Measurements from ENCODE around the gene NOL4L.

The NOL4L gene

DNA sequence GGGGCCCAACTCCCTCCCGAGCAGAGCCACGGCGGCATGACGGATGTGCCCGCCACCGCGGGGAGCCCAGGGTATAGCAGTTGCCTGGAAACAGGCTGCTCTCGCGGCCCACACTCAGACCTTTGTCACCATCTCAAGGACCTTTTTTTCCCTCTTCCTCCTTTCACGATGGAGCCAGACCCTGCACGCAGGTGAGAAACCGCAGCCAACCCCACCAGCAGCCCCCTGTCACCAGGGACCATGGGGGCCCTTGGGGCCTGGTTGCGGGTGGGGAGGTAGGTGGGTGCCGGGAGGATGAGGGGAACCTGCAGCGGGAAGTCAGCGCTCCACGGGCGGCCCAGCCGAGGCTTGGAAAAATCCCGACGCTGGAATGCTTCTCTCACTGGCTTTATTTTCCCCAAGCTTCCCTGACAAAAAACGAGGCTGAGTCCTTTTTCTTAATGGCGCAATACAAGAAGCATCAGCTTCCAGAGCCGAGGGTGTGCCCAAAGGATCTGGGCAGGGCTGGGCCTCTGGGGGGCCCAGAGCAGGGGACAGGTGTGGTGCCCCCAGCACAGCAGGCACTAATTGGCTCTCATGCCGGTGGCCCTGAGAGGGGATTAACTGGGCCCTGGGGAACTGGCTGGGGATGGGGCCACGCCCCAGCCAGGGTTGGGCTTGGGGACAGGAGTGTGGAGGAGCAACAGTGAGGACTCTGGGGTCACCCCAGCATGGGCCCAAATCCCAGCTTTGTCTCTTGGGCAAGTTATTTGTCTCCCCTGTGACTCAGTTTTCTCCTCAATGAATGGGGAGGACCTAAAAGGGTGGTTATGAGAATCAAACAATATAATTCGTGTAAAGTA, 23.9 kb downstream of the NOL4L start:
- DNase-seq (ENCODE audit: low read depth) = no peak

DNA sequence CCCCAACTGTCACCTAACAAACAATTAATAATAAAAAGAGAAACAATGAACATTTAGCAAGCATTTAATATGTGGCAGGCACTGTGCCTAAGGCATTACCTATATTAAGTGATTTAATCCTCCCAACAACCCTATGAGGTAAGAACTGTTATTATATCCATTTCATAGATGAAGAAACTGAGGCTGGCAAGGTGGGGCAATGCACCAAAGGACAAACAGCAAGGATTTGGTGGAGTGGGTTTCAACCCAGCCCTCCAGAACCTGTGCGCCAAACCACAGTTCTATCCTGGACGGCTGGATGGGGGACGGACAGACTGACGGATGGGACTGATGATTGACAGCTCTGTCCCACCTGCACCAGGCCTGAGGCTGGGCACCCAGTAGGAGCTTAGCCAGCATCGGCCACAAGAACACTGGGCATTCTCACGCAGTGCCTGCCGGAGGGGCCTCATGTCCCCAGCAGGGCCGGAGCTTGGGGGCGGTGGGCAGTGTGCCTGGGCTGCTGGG, 24.6 kb downstream of the NOL4L start:
- DNase-seq (ENCODE audit: low read depth) = no peak

DNA sequence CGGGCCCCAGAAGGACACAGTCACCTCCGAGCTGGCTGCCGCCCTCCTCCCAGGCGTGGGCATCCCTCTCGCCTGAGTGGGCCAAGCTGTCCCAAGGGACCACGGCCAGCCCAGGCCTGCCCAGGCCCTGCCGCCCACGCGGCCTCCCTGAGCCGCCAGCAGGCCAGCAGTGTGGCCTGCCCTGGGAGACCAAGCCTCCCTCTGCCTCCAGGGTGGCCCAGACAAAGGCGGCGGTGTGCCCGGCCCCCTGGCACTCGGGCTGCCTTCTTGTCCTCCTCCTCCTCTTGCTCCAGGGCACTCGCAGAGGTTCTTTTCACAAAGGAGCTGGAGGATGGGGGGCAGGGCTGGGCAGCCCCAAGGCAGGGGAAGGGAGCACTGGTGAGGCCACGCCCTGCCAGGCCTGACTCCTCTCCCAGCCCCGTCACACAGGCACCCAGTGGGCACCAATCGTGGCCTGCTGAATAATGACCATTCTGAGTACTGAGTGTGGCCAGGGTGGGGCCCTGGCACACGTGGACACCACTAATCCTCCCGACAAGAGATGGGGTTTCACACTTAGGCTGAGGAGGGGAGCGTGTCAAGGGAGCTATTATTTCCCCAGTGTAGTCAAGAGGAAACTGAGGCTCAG, 25.3 kb downstream of the NOL4L start:
- no peak for DNase-seq (ENCODE audit: low read depth)

DNA sequence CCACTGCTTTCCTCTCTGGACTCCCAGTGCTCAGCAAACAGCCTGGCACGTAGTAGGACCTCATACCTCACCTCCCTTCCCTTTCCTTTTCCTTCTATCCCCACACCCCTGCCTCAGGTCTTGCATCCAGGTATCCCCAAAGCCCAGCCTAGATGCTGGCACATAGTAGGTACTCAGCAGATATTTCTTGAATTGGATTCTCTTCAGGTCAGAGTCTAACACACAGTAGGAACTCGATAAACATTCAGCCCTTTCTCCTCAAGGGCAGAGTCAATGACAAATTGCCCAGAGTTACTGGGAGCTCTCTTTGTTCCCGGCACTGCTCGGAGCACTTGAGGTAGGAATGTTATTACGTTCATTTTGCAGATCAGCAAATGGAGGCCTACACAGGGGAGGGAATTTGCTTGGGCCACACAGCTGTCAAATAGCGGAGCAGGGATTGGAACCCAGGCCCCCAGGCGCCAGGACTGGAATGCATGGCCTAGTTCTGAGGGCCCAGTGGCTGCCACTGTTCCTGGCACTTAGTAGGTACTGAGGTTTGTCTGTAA, 25.9 kb downstream of the NOL4L start:
- DNase-seq (ENCODE audit: low read depth) = no peak

DNA sequence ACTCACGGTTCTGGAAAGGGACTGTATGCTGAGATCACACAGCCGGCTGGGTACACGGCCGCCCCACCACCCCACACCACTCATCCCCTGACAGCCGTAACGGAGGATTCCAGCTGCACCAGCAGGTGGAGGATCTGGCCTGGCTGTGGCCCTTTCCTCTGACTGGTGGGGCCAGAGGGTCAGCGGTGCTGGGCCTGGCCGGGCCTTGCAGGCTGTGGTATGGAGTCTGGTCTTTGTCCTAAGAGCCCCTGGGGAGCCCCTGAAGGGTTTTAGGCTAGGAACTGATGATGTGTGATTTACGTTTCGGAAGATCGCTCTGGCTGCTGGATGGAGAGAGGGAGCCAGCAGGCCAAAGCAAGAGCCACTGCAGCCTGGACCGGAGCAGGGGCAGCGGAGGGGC, 26.6 kb downstream of the NOL4L start:
- DNase-seq (ENCODE audit: low read depth) = no peak

DNA sequence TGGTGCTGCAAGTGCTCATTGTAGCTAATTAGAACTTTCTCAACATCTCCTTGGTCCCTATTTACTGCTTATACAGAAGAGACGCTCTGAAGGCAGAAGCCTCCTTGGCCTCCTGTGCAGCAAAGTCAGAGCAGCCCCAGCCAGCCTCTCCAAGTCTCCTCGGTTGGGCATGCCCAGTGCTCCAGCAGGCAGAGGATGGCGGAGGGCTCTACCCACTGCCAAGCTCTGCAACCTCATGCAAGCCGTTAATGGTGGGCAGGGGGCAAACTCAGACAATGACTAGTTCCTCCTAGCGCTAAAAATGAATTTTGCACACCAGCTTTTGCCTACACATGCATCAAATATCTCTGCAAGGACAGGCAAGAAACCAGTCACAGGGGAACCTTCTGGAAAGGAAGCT, 27.8 kb downstream of the NOL4L start:
- no peak for DNase-seq (ENCODE audit: low read depth)

DNA sequence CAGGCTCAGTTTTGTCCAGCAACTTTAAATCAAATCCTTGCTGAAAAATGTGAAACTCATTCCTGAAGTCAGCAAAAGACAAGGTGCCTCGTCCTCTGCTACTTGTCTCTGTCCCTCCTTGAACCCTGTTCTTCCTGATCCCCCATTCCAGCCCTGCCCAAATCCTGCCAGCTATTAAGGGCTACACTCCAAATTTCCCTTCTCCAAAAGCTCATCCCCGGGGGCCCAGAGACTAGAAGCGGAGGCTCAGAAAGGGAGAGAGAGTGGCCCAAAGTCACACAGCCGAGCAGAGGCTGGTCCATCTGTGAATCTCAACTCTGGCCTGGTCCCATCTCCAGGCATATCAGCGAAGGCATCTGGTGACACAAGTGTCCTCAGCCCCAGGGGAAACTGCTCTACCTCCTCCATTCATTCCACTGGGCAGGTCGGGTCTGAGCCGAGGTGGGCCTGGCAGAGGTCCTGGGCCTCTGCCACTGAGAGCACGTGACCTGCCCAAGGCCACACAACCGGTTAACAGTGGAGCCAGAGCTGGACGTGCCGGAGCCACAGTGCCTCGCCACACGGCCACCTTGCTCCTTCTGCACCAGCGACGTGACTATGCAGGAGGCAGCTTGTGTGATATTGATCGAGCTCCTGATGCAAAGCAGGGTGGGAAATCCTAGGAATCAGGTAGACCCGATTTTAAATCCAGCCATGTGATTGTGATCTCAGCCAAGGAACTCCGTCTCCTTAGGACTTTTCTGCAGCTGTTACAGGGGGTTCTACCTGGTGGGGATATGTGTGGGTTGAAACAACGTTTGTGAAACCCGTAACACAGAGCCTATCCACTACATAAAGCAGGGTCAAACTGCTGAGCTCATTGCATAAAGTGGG, 28.6 kb downstream of the NOL4L start:
- DNase-seq (ENCODE audit: low read depth) = no peak

DNA sequence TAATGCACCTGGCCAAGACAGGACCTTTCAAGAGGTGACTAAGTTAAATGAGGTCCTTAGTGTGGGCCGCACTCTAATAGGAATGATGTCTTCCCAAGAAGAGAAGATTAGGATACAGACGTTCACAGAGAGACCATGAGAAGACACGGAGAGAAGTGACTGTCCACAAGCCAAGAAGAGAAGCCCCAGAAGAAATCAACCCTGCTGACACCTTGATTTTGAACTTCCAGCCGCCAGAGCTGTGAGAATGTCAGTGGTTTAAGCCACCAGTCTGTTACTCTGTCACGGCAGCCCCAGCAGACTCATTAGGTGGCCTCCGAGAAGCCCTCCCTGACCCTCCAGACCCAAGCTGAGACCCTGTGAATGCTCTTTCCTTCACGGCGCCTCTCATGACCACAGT, 29.5 kb downstream of the NOL4L start:
- no peak for DNase-seq (ENCODE audit: low read depth)

DNA sequence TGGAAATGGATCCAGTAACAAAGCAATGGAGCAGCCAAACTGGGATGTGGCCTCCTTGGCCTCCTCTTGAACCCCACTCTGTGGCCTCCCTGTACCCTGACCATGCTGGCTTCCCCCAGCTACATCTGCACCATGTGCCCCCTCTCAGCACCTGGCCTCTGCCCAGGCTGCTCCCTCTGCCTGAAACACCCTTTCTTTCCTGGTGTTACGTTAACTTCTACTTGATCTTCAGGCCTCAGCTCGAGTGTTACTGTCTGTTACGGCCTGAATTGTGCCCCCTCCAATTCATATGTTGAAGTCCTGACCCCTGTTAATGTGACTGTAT, 30.2 kb downstream of the NOL4L start:
- no peak for DNase-seq (ENCODE audit: low read depth)

DNA sequence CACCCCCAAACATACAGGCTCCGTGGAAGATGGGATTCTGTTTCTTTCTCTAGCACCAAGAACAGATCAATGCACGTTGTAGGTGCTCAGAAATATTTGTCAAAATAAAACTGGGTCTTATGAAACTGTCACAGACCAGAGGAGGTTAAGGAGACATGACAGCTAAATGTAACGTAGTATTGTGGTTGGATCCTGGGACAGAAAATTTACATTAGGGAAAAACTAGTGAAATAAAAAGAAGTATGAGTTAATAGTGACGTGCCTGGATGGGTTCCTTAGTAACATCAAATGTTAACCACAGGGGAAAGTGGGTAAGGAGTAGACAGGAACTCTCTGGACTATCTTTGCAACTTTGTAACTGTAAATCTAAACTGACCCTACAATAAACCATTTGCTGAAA, 31.5 kb downstream of the NOL4L start:
- no peak for DNase-seq (ENCODE audit: low read depth)

DNA sequence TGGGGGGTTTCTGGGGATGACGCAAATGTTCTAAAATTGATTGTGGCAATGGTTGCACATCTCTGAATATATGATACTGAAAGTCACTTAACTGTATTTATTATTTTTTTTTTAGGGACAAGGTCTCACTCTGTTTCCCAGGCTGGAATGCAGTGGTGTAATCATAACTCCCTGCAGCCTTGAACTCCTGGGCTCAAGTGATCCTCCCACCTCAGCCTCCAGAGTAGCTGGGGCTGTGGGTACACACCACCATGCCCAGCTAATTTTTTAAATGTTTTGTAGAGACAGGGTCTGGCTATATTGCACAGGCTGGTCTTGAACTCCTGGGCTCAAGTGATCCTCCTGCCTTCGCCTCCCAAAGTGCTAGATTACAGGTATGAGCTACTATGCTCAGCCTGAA, 33.4 kb downstream of the NOL4L start:
- no peak for DNase-seq (ENCODE audit: low read depth)

DNA sequence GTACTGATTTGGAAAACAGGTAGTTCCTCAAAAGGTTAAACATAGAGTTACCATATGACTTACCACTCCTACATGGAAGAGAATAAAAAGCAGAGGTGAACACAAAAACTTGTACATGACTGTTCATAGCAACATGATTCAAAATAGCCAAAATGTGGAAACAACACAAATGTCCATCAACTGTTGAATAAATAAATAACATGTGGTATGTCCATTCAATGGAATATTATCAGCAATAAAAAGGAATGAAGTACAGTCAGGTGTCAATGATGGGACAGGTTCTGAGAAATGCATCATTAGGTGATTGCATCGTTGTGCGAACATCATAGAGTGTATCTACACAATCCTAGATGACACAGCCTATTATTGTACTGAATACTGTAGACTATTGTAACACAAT, 35.3 kb downstream of the NOL4L start:
- no peak for DNase-seq (ENCODE audit: low read depth)

DNA sequence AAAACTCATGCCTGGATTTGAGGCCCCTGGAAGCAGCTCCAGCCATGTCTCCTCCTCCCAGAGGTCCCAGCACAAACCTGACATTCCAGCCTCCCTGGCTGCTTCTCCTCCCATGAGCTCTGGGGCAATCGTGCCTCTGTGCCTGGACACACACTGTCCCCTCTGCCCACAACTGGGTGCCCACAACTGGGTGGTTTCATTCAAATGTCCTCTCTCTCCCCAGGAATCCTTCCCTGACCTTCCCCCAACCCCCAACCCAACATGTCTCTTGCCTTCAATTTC, 37.4 kb downstream of the NOL4L start:
- DNase-seq (ENCODE audit: low read depth) = no peak

DNA sequence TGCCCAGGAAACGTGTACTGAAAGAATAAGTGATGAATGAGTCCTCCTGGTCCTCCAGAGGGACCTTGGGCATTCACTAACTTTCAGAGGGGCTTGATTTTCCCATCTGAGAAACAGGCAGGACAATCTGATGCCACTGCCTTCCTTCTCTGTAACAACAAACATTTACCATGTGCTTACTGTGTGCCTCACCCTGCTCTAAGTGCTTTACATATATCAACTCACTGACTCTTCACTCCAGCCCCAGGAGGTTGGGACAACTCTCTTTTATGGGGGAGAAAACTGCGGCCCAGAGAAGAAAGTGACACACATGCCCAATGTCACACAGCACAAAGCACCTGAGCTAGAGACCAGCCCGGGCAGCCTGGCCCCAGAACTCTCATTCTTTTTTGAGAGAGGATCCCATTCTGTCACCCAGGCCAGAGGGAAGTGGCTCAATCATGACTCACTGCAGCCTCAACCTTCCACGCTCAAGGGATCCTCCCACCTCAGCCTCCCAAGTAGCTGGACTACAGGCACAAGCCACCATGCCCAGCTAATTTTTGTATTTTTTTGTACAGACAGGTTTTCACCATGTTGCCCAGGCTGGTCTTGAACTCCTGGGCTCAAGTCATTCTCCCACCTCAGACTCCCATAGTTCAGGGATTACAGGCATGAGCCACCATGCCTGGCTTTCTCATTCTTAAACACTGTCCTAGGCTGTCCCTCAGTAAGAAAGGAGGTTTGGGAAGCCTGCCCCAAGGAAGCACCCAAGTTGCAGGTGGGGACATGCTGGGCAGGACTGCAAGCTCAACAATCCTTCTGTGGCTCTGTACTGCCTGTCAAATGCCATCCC, 38.0 kb downstream of the NOL4L start:
- no peak for DNase-seq (ENCODE audit: low read depth)

DNA sequence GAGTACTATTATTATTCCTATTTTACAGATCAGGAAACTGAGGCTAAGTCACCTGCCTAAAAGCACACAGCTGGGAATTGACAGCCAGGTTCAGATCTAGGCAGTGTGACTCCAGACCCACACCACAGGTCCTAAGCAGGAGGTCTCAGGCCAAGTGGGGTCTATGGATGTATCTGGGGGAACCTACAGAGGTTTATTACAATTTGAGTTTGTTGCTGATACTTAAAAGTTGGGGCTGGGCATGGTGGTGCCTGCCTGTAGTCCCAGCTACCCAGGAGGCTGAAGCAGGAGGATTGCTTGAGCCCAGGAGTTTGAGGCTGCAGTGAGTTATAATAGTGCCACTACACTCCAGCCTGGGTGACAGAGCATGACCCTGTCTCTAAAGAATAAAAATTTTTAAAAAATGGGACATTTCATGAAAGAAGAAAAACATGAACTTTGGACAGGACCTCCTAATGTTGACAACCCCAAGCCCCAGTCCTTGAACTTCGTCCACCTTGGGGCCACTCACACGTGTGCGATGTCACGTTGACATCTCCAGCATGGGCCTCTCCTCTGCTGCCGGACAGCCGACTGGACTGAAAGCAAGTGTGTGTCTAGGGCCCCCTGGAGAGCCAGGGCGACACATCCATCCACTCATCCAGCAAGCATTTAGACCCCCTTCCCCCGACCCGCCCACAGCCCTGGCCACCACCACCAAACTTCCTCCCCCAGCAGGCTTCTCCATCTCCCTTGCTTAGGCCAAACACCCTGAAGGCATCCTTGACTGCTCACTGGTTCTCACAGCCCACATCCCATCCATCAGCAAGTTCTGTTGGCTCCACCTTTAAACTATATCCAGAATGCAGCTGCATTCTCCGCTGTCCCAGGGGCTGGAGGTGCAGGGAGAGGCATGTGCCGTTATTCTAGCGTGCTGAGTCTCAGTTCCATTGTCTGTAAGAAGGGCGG, 40.0 kb downstream of the NOL4L start:
- DNase-seq (ENCODE audit: low read depth) = no peak

DNA sequence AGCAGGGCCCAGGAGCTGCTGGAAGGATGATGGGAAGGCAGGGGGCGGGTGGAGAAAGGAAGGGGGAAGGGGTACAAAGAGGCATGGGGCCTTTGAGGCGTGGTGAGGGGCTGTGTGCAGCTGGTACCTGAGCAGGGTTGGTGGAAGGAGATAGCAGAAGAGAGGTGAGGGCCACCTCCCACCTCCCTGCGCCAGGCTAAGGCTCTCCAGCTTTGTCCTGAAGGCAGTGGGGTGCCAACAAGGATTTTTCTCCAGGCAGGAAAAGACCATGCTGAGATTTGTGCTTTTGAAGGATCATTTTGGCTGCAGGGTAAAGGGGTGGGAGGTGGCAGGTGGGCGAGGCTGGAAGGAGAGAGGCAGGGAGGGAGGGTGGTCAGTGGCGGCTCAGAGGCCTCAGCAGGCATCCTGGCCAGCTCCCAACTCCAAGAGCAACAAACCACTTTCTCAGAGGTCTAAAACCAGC, 40.8 kb downstream of the NOL4L start:
- no peak for DNase-seq (ENCODE audit: low read depth)

DNA sequence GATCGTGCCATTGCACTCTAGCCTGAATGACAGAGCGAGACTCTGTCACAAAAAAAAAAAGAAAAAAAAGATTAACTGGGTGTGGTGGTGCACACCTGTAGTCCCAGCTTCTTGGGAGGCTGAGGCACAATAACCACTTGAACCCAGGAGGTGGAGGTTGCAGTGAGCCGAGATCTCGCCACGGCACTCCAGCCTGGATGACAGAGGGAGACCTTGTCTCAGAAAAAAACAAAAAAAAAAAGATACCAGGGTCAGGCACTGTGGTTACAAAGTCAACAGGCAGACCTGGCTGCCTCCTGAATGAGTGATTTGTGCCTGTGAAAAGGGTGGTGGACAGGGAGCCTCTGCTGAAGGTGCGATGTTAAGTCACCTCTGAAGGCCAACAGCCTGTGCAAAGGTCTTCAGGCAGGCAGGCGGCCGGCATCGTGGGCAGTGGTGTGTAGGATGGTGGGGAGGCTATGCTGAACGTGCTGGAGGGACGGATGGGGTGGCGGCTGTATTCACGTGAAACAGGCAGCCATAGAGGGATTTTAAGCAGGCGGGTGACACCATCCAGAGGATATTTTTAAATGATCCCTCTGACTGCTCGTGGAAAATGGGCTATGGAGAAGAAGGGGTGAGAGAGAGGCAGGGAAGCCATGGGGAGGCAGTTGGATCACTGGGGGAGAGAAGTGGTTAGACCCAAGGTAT, 41.4 kb downstream of the NOL4L start:
- no peak for DNase-seq (ENCODE audit: low read depth)

DNA sequence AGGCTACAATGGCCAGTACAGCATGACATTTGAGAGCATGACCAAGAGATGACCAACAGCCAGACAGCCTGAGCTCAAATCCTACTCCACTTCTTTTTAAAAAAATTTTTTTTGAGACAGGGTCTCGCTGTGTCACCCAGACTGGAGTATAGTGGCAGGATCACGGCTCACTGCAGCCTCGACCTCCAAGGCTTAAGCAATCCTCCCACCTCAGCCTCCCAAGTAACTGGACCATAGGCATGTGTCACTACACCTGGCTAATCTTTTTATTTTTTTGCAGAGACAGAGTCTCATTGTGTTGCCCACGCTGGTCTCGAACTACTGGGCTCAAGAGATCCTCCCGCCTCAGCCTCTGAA, 42.9 kb downstream of the NOL4L start:
- DNase-seq (ENCODE audit: low read depth) = no peak

DNA sequence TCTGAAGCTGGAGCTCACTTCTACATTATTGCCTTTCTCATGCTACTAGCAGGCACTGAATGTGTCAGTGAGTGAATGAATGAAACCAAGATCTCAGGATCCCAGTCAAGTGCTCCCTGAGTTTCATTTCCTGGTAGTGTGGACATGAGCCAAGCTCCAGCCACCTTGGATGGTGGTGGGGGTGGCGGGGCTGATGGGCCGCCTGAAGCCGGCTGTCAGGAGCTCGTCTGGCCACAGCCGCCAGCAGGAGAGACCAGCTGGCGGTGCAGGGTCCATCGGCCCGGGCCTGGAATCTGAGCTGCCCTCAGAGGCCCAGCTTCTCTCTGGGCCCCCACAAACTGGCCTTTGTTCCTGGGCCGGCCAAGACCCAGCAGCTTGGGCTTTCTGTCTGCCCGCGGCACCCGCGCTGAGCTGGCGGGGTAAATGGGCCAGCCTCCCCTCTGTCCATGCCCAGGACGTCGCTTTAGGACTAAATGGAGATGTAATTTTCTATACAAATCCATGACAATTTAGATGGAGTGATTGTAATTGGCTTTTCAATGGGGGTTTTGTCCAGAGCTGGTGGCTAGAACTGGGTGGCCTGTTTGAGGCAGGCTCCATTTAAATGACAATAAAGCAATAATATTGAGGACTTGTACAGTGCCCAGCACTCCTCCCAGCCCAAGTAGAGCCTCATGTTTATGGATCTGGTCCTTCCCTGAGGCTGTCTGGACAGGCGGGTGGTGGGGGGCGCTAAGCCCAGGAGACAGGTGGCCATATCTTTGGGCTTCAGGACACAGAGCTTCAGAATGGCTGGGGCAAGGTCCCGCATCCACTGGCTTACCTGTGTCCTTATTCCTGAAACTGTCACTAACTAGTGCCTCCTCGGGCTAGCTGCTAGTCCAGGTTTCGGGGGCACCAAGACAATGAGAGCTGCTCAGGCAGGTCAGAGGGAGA, 43.5 kb downstream of the NOL4L start:
- no peak for DNase-seq (ENCODE audit: low read depth)
